ENCODE measurements around the gene RFX4. TPM values are rescaled to one million over a fixed set of nuclear protein-coding genes. Genes with fewer than 3 reads are reported as not detected.

Gene RFX4
- total RNA-seq, 1 experiment from 2014 or later = 0.40 TPM

DNA sequence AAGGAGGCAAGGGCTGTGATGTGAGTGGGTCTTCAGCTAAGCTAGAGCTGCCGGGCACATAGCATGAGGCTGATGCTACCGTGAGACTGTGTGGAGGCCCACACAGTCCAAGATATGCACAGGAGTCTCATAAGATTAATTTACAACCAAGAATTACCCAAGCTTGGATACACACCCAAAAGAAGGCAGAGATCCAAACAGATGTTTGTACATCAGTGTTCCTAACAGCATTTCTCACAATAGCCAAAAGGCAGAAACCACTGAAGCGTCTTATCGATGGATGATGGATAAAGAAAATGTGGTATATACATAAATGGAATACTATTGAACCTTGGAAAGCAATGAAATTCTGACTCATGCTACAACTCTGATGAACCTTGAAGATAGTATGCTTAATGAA is 150.9 kb downstream of the RFX4 start:
- no peaks in the 10 kb centered on the region for H3K9me3 ChIP-seq (replicated peaks)
- no peak overlapping the region for H3K27ac ChIP-seq
- no peaks in the 10 kb centered on the region for H3K36me3 ChIP-seq
- no peak for DNase-seq
- no peaks in the 10 kb centered on the region for H3K4me1 ChIP-seq
- H3K27me3 ChIP-seq = no peaks in the 10 kb centered on the region
- no peak overlapping the region for H3K4me3 ChIP-seq

DNA sequence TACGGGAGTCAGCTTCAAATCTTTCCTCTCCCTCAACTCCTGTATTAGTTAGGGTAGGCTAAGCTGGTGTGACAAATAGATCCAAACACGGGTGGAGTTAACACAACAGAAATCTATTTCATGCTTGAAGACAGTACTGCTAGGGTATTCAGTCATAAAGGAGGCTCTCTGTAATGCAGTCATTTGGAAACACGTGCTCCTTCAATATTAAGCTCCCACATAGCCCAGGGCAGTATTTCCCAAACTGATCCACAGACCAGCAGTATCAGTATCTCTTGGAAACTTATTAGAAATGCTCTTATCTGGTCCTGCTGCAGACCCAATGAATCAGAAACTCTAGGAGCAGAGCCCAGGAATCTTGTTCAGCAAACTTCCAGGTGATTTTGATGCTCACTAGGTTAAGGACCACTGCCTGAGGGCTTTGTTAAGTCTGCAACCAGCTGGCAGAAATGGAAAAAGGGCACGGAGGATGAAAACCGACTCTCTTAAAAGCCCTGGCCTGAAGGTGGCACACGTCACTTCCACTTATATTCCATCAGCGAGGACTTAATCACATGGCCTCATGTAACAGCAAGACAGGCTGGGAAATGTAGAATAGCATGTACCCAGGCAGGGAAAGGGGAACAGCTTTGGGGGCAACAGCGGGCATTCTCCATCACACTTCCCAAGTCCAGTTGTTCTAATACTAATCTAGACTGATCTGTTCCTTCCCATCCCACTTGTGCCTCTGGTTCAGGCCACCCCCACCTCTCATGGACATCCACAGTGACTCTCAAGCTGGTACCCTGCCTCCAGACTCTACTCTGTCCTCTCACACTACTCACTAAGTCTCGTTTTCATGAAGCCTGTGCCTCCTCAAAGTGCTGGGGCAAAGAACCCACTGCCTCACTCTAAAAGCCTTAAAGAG is 153.5 kb downstream of the RFX4 start:
- no peaks in the 10 kb centered on the region for H3K4me1 ChIP-seq
- peak in 1 of 2 experiments; percentile 19 for DNase-seq
- no peaks in the 10 kb centered on the region for H3K27me3 ChIP-seq
- H3K27ac ChIP-seq = no peak overlapping the region
- no peaks in the 10 kb centered on the region for H3K36me3 ChIP-seq
- no peak overlapping the region for H3K4me3 ChIP-seq
- no peaks in the 10 kb centered on the region for H3K9me3 ChIP-seq (replicated peaks)

GRCh38 chr12:106739318-106739717 is 156.5 kb downstream of the RFX4 start:
- no peak overlapping the region for H3K27ac ChIP-seq
- no peaks in the 10 kb centered on the region for H3K36me3 ChIP-seq
- no peak for DNase-seq
- no peak overlapping the region for H3K4me3 ChIP-seq
- no peaks in the 10 kb centered on the region for H3K27me3 ChIP-seq
- no peaks in the 10 kb centered on the region for H3K4me1 ChIP-seq
- no peaks in the 10 kb centered on the region for H3K9me3 ChIP-seq (replicated peaks)

DNA sequence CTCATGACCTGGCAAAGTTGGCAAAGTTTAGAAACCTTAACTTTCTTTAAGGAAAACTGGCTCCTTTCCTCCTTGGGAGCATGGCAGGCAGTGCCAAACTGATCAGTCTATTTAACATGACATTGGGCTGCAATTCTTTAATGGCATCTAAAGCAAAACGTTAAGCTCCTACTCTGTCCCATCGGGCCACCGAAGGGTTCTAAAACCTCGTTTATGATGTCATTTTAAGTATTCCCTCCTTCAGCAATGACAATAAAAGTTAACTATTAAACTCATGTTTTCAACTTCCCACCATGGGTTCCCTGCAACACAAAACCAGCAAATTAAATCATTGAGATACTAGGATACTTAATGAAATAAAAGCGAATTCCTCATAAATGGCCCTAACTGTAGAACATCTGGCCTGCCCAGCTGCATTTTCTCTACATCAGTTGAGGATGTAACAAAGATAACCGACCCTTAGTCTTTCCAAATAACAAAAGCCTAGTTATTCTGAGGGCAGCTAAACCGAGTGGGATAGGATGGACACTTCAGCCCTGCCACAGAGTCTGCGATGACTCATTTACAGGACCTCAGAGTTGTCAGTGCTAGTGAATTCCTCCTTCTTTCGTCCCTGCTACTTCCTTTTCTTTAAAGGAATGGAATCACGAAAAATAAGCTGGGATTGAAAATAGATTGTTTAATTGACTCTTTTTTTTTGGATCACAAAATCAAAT is 157.2 kb downstream of the RFX4 start:
- H3K27ac ChIP-seq = no peak overlapping the region
- no peaks in the 10 kb centered on the region for H3K4me1 ChIP-seq
- H3K36me3 ChIP-seq = no peaks in the 10 kb centered on the region
- peak in 1 of 2 experiments; percentile 16 for DNase-seq
- H3K27me3 ChIP-seq = no peaks in the 10 kb centered on the region
- H3K4me3 ChIP-seq = no peak overlapping the region
- H3K9me3 ChIP-seq (replicated peaks) = no peaks in the 10 kb centered on the region

GRCh38 chr12:106740818-106741217 is 158.0 kb downstream of the RFX4 start:
- H3K27me3 ChIP-seq = no peaks in the 10 kb centered on the region
- no peak overlapping the region for H3K27ac ChIP-seq
- H3K9me3 ChIP-seq (replicated peaks) = no peaks in the 10 kb centered on the region
- H3K36me3 ChIP-seq = no peaks in the 10 kb centered on the region
- H3K4me3 ChIP-seq = no peak overlapping the region
- H3K4me1 ChIP-seq = no peaks in the 10 kb centered on the region
- no peak for DNase-seq

DNA sequence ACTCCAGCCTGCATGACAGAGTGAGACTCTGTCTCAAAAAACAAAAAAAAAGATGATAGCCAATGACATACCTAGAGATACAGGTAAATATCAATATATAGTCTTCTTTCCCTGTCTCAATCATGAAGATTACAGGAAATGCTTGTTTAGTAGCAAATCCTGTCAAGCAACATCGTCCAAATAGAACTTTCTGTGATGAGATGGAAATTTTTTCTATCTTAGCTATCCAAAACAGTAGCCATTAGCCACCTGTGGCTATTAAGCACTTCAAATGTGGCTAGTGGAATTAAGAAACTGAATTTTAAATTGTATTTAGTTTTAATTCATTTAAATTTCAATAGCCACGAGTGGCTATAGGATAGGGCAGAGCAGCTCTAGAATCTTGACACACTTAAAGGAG is 158.4 kb downstream of the RFX4 start:
- no peaks in the 10 kb centered on the region for H3K27me3 ChIP-seq
- no peak for DNase-seq
- no peaks in the 10 kb centered on the region for H3K4me1 ChIP-seq
- no peak overlapping the region for H3K4me3 ChIP-seq
- no peaks in the 10 kb centered on the region for H3K36me3 ChIP-seq
- H3K27ac ChIP-seq = no peak overlapping the region
- H3K9me3 ChIP-seq (replicated peaks) = no peaks in the 10 kb centered on the region

DNA sequence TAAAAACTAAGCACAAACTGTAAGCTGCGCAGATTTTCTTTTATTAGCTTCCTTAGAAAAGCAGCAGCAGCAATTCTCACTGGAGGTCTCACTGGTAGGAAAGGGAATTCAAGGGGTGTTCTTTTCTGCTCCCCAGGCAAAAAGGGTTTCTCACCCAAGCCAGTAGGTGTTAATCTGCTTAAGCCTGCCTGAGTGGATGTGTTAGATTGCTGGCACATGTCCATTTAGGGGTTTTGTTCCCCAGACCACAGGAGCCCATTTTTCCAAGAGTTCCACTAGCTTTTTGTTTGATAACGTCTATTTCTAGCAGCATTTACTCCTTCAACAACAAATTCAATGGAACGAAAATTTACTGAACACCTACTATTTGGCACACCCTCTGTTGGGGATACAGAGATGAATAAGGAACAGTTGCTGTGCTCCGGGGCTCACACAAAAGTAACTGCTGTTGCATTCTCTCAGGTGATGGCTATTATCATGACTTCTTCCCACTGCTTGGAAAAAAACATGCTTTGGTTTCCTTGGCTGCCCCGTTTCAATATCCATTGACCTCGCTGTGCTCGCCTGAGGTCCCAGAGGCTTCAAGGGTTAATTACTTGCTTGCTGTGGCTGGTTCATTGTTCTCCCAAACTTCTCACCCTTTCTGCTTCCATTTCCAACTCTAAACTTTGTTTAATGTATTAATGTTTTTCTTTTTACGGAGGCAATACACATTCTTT is 160.6 kb downstream of the RFX4 start:
- Histone ChIP-seq H3K27ac (no peak overlapping the region), H3K4me1 (no peaks in the 10 kb centered on the region), H3K4me3 (no peak overlapping the region), H3K36me3 (no peaks in the 10 kb centered on the region), H3K27me3 (no peaks in the 10 kb centered on the region), H3K9me3 (replicated peaks) (no peaks in the 10 kb centered on the region)
- no peak for DNase-seq

- H3K4me1 ChIP-seq = no peaks in the 10 kb centered on the region
- no peaks in the 10 kb centered on the region for H3K9me3 ChIP-seq (replicated peaks)
- no peaks in the 10 kb centered on the region for H3K27me3 ChIP-seq
- no peak overlapping the region for H3K4me3 ChIP-seq
- H3K27ac ChIP-seq = no peak overlapping the region
- no peaks in the 10 kb centered on the region for H3K36me3 ChIP-seq
- no peak for DNase-seq
Observed at GRCh38 chr12:106744600-106744999, 161.8 kb downstream of the RFX4 start.

DNA sequence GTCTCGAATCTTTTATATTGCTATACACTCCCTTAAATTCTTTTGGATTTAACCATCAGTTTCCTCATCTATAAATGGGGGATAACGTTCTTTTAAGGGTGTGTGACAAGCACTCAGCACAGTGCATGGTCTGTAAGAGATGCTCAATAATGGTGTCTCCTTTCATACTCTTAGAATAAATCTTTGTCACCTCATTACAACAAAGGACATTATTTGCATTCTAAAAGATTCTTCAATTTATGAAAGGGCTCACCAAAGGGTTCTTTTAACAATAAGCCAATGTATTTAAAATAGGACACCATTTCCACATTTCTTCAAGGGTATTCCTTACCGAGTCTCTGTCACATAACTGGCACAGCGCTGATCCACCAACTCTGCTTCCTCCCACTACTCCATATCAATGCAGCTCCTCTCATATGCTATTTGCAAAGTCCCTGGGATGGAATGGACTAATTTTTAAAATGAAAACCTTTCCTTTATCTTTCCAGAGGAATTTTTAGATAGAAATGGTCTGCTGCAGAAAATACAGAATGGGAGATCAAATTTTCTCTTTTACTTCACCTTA is 162.5 kb downstream of the RFX4 start:
- Histone ChIP-seq H3K27me3 (no peaks in the 10 kb centered on the region), H3K4me1 (no peaks in the 10 kb centered on the region), H3K27ac (no peak overlapping the region), H3K4me3 (no peak overlapping the region), H3K9me3 (replicated peaks) (no peaks in the 10 kb centered on the region), H3K36me3 (no peaks in the 10 kb centered on the region)
- no peak for DNase-seq

- DNase-seq = no peak
- H3K27ac ChIP-seq = no peak overlapping the region
- H3K27me3 ChIP-seq = no peaks in the 10 kb centered on the region
- H3K4me1 ChIP-seq = no peaks in the 10 kb centered on the region
- H3K4me3 ChIP-seq = no peak overlapping the region
- H3K9me3 ChIP-seq (replicated peaks) = no peaks in the 10 kb centered on the region
- no peaks in the 10 kb centered on the region for H3K36me3 ChIP-seq
Observed at GRCh38 chr12:106747973-106748436, 165.2 kb downstream of the RFX4 start.

DNA sequence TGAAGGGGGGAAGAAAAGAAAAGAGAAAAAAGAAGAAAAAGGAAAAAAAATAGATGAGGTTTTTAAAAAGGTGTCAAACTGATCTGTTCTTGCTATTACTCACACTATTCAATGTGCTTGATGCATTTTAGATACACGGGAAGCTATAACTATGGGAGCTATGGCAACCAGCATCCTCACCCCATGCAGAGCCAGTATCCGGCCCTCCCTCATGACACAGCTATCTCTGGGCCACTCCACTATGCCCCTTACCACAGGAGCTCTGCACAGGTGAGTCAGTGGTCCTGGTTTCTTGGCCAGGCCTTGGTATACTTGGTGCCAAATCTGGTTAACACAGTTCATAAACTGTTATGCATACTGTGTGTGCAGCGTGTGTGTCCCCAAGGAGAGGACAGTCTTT is 167.7 kb downstream of the RFX4 start:
- no peak for DNase-seq
- no peaks in the 10 kb centered on the region for H3K27me3 ChIP-seq
- H3K36me3 ChIP-seq = no peaks in the 10 kb centered on the region
- H3K4me3 ChIP-seq = no peak overlapping the region
- no peaks in the 10 kb centered on the region for H3K4me1 ChIP-seq
- H3K9me3 ChIP-seq (replicated peaks) = no peaks in the 10 kb centered on the region
- H3K27ac ChIP-seq = no peak overlapping the region

GRCh38 chr12:106753526-106753925 is 170.7 kb downstream of the RFX4 start:
- no peaks in the 10 kb centered on the region for H3K9me3 ChIP-seq (replicated peaks)
- no peaks in the 10 kb centered on the region for H3K36me3 ChIP-seq
- H3K4me1 ChIP-seq = no peaks in the 10 kb centered on the region
- no peak for DNase-seq
- no peaks in the 10 kb centered on the region for H3K27me3 ChIP-seq
- no peak overlapping the region for H3K27ac ChIP-seq
- H3K4me3 ChIP-seq = no peak overlapping the region

GRCh38 chr12:106754331-106754730 is 171.5 kb downstream of the RFX4 start:
- Histone ChIP-seq H3K36me3 (no peaks in the 10 kb centered on the region), H3K27ac (no peak overlapping the region), H3K9me3 (replicated peaks) (no peaks in the 10 kb centered on the region), H3K27me3 (no peaks in the 10 kb centered on the region), H3K4me1 (no peaks in the 10 kb centered on the region), H3K4me3 (no peak overlapping the region)
- no peak for DNase-seq

- H3K4me3 ChIP-seq = no peak overlapping the region
- no peaks in the 10 kb centered on the region for H3K9me3 ChIP-seq (replicated peaks)
- H3K27ac ChIP-seq = no peak overlapping the region
- H3K27me3 ChIP-seq = no peaks in the 10 kb centered on the region
- no peaks in the 10 kb centered on the region; the same call in 1 of the 2 replicates for H3K4me1 ChIP-seq
- no peak for DNase-seq
- no peaks in the 10 kb centered on the region for H3K36me3 ChIP-seq
Observed at GRCh38 chr12:106757623-106758348, 175.0 kb downstream of the RFX4 start.

All from SJCRH30 (cell line).